HG02623 (cell line): Measurements from ENCODE around the gene PLA2G4F.

Source experiments
- ATAC-seq: cut with Tn5 transposase; IDR thresholded peaks from one replicate; pipeline ENCODE4 v1.9.1; 2021; ENCODE audit warnings: moderate library complexity; ENCODE audit not compliant: unreplicated experiment

The PLA2G4F gene

DNA sequence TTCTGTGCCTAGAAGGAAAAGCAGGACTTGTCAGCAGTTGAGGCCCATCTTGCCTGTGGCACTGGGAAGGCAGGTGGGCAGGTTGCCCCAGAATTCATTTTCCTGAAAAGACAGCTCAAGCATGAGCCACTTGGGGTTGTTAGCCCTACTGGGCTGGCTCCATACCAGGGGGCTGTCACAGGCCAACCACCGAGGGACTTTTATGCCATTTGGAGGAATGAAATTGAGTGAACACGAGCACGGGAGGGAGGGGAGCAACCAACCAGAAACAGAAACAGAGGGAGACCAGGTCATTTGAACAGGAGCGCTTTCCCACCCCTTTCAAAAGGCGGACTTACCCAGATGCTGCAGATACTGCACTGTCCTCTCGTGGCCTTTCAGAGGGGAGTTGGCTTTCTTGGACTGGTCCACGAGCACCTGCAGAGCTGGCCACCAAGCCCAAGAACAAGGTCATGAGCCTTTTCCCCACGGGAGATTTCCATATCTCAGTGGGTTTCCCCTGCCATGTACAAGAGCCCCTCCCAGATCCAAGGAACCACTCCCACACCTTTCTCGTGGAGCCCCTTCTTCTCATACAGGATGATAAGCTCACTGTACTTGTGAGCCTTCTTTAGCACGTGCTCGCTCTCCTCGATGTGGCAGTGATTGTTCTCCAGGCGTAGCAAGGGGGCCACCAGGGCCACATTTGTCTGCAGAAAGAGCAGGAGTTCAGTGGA lies 9.9 kb upstream of the PLA2G4F start:
- ATAC-seq = no peak

DNA sequence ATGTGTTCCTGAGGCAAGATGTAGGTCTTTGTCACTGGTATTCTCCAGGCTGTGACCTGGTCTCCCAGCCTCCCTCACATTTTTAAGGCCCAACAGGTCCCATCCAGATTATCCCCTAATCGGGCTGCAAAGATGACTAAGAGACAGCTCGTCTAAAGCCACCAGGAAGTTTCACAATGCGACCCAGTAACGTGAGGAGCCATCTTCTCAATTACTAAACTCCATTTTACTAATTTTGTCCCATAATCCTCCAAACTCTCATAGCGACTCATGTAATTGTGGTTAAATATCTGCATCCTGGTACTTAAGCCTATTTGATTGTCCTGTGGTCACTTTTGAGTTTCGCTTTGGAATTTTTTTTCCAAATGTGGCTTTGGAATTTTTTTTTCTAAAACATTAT lies 8.7 kb upstream of the PLA2G4F start:
- no peak for ATAC-seq

DNA sequence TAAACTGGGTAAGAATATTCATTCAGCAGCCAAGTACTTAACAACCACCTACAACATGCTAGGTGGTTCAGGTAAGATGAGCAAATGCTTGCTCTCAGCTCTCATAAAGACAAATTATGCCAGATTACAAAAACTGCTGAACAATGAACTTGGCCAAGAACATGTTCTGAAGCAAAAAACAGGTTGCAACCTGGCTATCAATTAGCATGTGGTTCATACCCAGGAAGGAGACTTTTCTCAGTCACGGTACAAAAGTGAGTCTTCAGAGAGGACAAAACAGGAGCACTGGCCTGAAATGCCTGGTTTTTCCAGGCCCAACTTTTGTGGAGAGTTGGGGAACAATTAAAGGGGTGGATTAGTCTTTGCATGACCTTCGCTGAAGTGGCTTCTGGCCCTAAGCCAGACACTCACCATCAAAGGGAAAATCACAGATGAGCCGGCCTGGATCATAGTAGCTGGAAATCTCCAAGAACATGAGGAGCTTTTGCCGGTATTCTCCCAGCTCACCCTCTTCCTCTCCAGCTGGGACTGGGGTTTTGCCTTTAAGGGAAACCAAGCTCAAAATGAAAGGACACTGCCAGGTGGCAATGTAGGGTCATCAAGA lies 7.6 kb upstream of the PLA2G4F start:
- no peak for ATAC-seq

DNA sequence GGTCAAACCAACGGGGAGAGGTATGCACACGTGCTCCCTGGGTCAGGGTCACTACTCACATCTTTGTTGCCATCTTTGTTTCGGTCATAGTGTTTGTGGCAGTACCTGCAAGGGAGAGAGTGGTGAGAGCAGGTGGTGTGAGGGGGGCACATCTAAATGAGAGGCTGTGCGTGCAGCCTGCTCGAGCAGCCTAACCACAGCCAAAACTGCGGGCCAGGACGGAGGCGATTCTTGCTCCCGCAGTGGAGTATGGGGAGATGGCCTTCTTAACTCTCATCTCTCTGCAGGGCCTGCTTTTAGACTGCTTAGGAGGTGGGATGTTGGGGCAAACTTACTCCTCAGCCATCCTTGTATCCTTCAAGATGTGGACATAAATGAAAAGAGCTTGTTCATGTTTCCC lies 6.9 kb upstream of the PLA2G4F start:
- no peak for ATAC-seq

DNA sequence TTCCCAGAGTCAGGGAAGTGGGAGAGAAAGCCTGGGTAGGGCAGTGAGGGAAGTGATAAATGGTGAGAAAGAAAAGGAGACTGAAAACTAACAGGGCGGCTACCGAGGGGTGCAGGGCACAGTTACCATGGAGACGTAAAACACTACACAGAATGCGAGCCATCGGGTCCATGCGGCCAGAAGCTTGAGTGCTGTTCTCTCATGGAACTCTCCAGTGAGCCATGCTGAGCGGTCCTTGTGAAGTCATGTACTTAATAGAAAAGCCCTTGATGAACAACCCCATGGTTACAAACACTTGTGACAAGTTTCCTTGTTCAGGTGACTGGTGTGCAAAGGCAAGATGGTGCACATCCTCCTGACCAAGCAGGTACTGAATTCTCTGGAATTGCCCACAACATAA lies 3.7 kb upstream of the PLA2G4F start:
- ATAC-seq = no peak

DNA sequence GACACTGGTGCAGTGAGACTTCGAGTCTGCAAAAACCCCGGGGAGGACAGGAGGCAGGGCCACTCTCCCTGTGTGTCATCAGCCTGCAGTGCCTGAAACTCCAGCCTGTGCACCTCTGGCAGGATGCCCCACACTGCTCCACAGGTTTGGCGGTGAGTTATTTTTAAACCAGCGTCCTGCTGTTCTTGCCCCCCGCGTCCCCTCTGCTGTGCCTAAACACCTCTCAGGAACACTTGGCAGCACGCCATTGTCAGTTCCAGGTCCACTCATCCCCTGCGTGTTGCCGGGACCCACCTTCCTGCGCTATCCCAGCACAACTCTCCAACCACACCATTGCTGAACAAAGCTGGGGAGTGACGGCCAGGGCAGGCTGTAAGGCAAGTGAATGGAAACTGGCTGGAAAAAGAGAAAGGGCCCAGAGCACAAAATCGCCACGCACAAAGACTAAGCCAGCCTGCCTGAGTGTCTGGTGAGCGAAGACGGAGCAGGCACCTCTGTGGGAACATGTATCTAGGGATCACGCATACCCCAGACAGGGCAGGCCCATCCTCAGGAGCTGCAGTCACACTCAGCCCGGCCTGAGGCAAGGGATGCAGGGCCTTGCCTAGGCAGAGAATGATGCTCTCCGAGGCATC lies 3.1 kb upstream of the PLA2G4F start:
- no peak for ATAC-seq

DNA sequence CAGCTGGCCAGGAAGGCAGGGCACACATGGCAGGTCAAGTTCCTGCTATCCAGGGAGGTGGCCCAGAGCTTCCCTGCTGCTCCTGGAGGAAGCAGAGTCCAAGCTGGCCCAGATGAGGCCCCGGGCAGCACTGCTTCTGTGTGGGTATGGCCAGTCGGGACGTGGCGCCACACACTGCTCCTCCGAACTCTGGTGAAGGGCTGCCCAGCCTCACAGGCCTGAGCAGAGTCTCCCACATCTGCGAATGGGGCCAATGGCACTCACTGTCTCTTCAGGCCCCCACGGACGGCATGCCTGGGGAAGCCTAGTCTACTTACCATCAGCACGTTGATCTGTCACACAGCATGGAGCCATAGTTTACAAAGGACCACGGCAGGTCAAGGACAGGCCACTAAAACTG lies 2.5 kb upstream of the PLA2G4F start:
- no peak for ATAC-seq

DNA sequence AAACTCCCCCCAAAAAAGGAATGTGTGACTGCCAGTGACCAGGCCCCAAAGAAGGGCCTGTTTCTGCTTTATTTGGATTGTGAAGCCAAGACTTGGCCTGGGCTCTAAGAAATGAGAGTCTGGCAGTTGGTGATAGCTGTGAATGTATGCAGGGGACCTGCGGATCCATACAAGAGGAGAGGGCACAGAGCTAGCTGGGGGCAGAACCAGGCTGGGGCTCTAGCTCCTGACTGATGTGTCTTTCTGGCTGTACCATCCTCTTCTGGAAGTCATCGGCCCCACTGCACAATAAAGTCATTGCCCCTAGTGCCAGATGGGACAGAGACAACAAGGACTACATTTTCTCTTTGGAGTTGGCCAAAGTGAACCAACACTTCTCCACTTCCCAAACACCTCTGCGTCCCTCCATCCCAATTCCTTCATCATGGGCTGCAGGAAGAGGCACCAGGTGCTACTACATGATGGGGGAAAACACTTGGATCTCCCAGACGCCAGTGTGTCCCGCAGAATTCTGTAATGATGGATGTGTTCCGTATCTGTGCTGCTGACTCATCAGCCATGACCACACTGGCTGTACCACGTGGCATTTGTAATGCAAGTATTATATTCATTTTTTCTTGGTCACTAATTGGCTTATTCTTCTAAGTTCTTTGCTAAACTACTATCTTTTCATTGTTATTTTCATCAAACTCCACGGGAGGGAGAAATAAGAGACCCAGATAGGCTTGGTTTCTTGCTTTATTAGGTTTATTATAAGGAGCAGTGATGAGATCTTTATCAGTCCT lies 1.7 kb upstream of the PLA2G4F start:
- no peak for ATAC-seq

DNA sequence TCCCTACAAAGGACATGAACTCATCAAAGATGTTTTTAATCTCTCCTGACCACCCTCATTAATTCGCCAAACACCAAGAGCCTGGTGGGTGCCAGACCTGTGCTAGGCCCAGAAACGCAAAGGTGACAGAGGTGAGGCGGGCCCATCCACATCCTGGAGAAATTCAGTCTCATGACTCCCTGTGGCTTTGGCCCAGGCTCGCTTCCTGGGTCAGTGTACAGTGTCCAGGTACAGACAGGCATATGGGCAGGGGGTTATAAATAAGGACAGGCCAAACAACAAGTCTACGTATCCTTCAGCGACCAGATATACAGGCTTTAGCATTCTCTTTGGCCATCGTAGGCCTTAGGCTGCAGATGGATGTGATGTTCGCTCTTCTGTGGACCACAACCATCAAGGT lies 945 bp upstream of the PLA2G4F start:
- ATAC-seq = no peak

DNA sequence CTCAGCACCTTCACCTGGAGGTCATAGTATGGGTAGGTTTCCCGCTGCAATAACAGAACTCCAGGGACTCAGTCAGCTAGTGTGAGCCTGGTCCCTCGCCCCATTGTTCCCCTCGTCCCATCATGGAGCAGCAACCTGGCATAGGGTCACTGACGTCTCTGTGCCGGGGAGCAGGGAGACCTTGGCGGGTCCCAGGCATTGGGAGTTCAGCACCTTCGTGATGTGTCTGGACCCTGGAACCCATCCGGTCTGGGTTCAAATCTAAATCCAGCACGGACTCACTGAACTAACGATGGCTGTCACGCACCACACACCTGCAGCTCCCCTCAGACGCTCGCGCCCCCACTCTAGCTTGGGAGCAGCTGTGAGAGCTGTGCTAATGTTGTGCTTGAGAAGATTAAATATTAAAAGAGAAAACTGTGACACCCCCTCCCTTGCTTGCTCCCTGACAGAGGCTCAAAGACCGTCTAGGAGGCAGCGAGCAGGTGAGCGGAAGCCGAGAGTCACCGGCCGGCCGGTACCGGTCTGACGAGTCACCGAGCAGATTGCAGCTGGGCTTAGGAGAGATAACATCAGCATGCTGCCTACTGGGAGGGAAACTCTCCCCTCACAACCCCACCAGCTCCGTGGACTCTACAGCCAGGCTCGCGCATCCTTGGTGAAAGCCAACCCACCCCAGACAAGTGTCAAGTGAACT lies 742 bp downstream of the PLA2G4F start:
- no peak for ATAC-seq

DNA sequence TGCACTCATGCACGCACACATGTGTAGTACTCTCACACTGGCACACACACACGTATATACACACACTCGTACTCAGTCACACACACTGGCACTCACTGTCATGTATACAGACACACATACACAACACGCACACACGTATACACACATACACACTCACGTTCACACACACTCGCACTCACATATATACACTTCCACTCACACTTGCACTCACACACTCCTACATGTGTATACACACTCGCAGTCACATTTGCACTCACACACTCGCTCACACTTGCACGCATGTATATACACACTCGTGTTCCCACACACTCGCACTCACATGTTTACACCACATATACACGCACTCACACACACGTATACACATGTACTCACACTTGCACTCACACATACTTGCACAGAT lies 1.5 kb downstream of the PLA2G4F start:
- no peak for ATAC-seq

DNA sequence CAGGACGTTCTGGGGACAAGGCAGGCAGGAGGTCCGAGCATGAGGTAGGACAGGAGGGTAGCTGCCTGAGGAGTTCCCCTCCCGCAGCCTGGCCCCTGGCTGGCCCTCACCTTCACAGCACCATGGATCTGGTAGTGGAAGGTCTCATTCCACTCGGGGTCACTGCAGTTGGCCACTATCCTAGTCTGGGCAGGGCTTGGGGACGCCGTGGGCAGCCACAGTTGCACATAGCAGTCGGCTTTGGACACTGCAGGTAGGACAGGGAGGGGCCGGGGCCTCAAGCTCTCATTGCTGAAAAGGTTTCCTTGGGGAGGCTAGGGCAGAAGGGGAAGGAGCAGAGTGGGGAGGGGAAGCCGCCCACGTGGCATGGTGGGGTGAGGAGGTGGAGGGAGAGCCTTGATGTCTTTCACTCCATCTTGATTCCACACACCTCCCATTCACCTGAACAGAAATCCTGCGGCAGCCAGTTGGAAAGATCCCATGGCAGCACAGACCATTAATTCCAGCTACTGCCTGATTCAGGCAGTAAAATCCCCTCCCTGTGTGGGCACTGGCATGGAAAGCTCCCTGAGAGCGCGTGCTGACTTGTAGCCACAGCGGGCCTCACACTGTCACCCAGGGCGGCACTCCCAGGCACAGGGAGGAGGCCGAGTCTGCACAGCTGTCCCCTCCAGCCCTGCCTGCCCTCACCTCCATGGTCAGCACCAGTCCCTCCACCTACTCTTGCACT lies 2.1 kb downstream of the PLA2G4F start:
- no peak for ATAC-seq

DNA sequence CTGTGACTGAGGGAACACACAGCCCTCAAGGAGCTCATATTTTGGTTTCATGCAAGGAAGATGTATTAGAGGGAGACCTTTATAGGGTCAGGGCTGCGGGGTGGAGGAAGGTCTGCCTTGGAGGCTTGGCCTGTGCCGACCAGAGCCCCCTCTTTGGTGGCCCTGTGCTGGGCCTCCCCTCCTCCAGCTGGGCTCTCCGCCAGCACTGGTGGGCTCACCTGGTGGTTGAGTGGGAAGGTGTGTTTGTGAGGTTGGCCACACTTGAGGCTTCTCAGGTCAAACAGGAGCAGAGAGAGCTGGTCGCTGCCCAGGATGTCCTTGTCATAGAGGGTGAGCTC lies 2.6 kb downstream of the PLA2G4F start:
- no peak for ATAC-seq

DNA sequence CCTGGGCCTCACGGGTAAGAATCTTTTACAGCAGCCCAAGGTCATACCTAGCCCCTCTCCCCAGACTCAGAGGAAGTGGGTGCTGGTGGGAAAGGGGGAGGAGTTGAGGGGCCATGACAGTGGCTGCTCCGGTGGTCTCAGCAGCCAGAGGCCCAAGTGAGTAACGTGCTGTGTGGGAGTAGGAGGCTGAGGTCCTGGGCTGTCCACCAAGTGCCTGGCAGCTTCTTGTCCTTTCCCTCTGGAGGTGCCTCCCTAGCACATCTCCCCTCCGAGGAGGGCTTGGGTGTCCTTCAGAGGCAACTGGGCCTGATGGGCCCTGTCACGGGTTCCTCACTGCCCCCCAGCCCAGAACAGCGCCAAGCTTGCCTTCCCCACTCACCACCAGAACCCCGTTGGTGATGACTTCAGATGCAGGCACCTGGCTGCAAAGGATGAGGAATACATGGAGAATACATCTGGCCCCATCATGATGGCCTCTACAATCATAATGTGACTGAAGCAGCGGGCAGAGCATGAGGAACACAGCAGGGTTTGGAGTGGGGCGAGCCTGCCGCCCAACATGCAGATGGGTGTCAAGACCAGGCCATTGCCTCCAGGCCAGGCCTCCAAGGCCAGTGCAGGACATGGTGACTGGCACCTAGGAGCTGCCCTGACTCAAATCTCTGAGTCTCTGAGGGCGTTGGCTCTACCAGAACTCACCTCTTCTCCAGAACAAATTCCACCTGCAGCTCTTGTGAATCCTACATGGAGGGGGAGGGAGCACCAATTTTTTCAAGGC lies 3.3 kb downstream of the PLA2G4F start:
- ATAC-seq = no peak

DNA sequence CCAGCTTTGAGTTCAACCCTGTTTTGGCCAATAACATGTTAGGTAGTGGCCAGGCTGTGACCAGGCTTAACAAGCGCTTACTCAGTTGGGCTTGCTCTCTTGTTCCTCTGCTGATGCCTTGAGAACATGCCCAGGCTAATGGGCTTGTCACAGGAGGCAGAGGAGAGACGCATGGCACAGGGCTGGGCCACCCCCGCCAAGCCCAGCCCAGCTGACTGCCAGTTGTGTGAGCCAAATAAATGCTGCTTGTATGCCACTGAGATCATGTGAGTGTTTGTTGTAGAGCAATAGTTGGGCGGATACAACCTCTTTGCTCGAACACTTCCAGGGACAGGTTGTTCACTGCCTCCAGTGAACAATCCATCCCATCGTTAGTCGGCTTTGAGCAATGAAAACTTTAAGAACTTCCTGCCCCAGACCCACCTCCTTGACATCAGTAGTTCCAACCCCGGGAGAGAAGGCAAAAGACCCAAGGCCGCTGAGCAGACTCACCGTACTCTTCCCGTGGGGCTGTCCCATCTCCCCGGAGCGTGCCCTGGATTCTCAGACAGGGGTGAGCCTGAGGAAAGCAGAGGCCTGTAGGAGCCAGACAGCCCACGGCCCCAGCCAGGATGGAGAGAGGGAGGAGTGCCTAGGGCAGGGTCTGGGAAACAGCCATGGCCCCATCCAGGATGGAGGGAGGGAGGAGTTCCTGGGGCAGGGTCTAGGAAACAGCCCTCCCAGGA lies 4.1 kb downstream of the PLA2G4F start:
- ATAC-seq = no peak

DNA sequence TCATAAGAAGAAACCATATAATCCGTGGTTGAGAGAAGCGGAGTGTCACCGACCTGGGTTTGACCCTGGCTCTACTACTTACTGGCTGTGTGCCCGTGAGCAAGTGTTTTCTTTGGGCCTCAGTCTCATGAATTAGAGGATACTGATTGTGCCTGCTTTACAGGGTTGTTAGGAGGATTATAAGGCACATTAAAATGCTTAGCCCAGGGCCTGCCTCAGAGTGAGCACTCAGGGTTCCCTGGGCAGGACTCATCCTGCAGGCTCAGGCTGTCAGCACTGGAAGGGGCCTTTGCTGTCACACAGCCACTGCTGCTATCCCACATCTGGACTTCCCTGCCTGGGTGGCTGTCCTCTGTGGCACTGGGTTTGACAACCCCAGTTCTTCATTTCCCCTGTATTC lies 4.7 kb downstream of the PLA2G4F start:
- ATAC-seq = no peak

DNA sequence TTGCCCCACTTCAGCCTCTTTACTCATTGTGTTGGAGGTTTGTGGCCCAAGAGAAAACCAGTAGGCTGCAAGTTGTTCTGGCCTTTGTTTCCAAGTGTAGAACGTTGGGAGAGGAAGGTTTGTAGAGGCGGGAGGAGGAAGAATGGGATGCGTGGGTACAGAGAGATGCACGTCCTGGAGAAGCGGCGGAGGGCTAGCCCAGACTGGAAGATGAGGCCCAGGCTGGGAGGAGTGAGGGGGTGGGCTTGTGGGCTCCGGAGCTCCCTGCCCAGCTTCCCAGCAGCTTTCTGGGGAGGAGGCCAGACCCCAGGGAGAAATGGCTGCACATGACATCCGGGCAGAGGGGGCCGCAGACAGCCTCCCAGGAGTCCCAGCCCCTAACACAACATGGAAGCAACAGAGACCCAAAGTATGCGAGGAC lies 5.3 kb downstream of the PLA2G4F start:
- ATAC-seq = no peak

DNA sequence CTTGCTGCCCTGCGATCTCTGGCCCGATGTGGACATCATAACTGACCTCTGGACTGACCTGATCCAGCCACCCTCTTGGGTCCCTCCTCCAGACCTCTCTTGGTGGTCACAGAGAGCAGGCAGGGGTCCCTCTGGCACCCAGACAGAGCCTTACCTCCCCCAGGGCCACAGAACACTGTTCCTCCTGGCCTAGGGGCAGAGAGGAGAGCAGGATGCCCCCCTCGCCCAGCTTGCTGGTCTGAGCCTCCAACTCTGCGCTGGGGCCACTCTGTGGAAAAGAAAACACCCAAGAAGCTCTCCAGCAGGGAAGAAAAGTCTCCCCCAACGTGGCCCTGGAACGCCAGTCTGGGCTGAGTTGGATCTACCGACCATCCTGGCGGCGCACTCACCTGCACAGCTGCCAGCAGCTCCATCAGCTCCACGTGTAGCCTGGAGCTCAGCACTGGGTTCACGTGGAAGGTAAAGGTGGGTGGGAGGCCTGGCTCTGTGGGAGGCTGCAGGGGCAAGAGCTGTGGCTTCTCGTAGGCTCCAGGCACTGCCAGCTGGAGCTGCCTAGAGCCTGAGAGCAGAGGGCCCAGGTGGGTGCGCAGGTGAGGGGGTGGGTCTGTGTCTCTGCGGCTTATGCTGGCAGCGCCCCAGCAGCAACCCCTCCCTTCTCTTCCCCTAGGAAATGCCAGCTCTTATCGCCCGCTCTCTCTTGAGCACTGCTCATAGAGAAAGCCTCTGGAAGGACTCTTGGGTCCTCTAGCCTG lies 6.0 kb downstream of the PLA2G4F start:
- no peak for ATAC-seq
